Endothelial cell of umbilical vein (primary cell): ENCODE data around the gene FASLG. TPM values are rescaled to one million over a fixed set of nuclear protein-coding genes. Genes with fewer than 3 reads are reported as not detected.

ENCODE experiments used
- BruUV-seq: library from RNA; stranded (reverse); fragments of 400-500 nt; replicated peaks from 2 replicates; lab custom pipeline; 2021; lab: Mats Ljungman, UMichigan
- CTCF ChIA-PET: fragments of 300-600, 350-600 bp; sonication (Branson Sonifier 250); formaldehyde crosslinking; loops from one replicate; lab custom pipeline; 2021; ENCODE audit warnings: antibody characterized with exemption, inconsistent platforms; lab: Charles Lee
- POLR2A ChIA-PET: fragments of 300-600, 350-600 bp; sonication (Branson Sonifier 250); formaldehyde crosslinking; loops from one replicate; lab custom pipeline; 2021; ENCODE audit warnings: antibody characterized with exemption, inconsistent platforms; lab: Charles Lee
- DNase-seq: peaks from one replicate; pipeline ENCODE4 v3.0.0-alpha.2; 2011; ENCODE audit warnings: low read depth, low spot score
- FAIRE-seq: peaks from 2 replicates; lab custom pipeline; 2011; peaks lifted over from hg19 to GRCh38; lab: Jason Lieb, UNC
- H2AFZ ChIP-seq: 2 replicates; pipeline ENCODE4 v1.6.0; 2012; ENCODE audit warnings: low read depth, low read length, control low read depth, inconsistent platforms
- H3K27ac ChIP-seq: 2 replicates; pipeline ENCODE4 v1.5.1; 2011; ENCODE audit warnings: low read depth, mild to moderate bottlenecking, control low read depth, low read length, moderate library complexity; ENCODE audit not compliant: insufficient read depth
- H3K27me3 ChIP-seq, 2 experiments: 2 replicates each; pipeline versions ENCODE4 v1.6.0 to v1.6.1; 2011; ENCODE audit warnings: low read length in 2 of 2, mixed read lengths in 1 of 2; ENCODE audit not compliant: control insufficient read depth in 2 of 2, insufficient read depth in 2 of 2
- H3K36me3 ChIP-seq, 2 experiments: 2 replicates in 1 of 2; 3 replicates in 1 of 2; pipeline ENCODE4 v1.5.1; 2011; ENCODE audit warnings: low read length in 2 of 2, mild to moderate bottlenecking in 1 of 2, moderate library complexity in 1 of 2; ENCODE audit not compliant: control insufficient read depth in 2 of 2, insufficient read depth in 2 of 2; ENCODE audit errors: extremely low read depth in 1 of 2
- H3K4me1 ChIP-seq: 3 replicates; pipeline ENCODE4 v1.5.1; 2011; ENCODE audit warnings: mild to moderate bottlenecking, low read length; ENCODE audit not compliant: control insufficient read depth, insufficient read depth; ENCODE audit errors: extremely low read depth
- H3K4me2 ChIP-seq: 2 replicates; pipeline ENCODE4 v1.6.1; 2011; ENCODE audit warnings: low read length, control low read depth, mixed read lengths; ENCODE audit not compliant: insufficient read depth
- H3K4me3 ChIP-seq, 3 experiments: fragments of 200-600 bp in 1 of 3; sonication (generic), shearing (Covaris generic) in 1 of 3; replicated peaks in 1 of 3; 2 replicates each; pipeline ENCODE4 v1.5.1; 2011 to 2016; ENCODE audit warnings: control low read depth in 3 of 3, low read length in 3 of 3, mild to moderate bottlenecking in 2 of 3, inconsistent platforms in 1 of 3, low read depth in 1 of 3, moderate library complexity in 1 of 3; ENCODE audit not compliant: insufficient read depth in 1 of 3
- H3K79me2 ChIP-seq: 2 replicates; pipeline ENCODE4 v1.6.0; 2012; ENCODE audit warnings: low read length, inconsistent platforms; ENCODE audit not compliant: control insufficient read depth, insufficient read depth
- H3K9ac ChIP-seq: replicated peaks from 2 replicates; pipeline ENCODE3; 2011; ENCODE audit warnings: low read length, control low read depth; ENCODE audit not compliant: insufficient read depth; ENCODE audit errors: extremely low read depth
- H3K9me1 ChIP-seq: replicated peaks from 3 replicates; pipeline ENCODE4 v1.6.0; 2011; ENCODE audit warnings: mild to moderate bottlenecking, low read length; ENCODE audit not compliant: control insufficient read depth, insufficient read depth; ENCODE audit errors: extremely low read depth
- H3K9me3 ChIP-seq: replicated peaks from 2 replicates; pipeline ENCODE4 v1.5.1; 2012; ENCODE audit warnings: low read length, inconsistent platforms; ENCODE audit not compliant: control insufficient read depth, insufficient read depth
- H4K20me1 ChIP-seq: replicated peaks from 2 replicates; pipeline ENCODE3; 2011; ENCODE audit warnings: mild to moderate bottlenecking, low read length; ENCODE audit not compliant: control insufficient read depth, insufficient read depth; ENCODE audit errors: extremely low read depth
- EZH2 ChIP-seq: IDR thresholded peaks from 2 replicates; pipeline ENCODE4 v1.6.1; 2012; ENCODE audit warnings: borderline replicate concordance, low read depth, mild to moderate bottlenecking, moderate library complexity, low read length, inconsistent platforms; ENCODE audit not compliant: severe bottlenecking
- FOS ChIP-seq: IDR thresholded peaks from 2 replicates; pipeline ENCODE4 v1.6.1; 2011; ENCODE audit warnings: mild to moderate bottlenecking, low read length, moderate library complexity, borderline replicate concordance; ENCODE audit not compliant: insufficient read depth
- GATA2 ChIP-seq: IDR thresholded peaks from 2 replicates; pipeline ENCODE4 v1.7.0; 2011; ENCODE audit warnings: low read depth, mild to moderate bottlenecking, moderate library complexity, mixed read lengths, low read length; ENCODE audit not compliant: insufficient read length, insufficient read depth
- JUN ChIP-seq: IDR thresholded peaks from 2 replicates; pipeline ENCODE4 v1.6.1; 2011; ENCODE audit warnings: borderline replicate concordance, low read depth; ENCODE audit not compliant: insufficient read length, insufficient read depth
- MYC ChIP-seq: IDR thresholded peaks from one replicate; pipeline ENCODE4 v1.6.1; 2011; ENCODE audit warnings: mild to moderate bottlenecking, low read depth, low read length
- POLR2A ChIP-seq: IDR thresholded peaks from 2 replicates; pipeline ENCODE4 v1.6.1; 2012; ENCODE audit warnings: low read depth, mild to moderate bottlenecking, control low read depth, low read length
- POLR2AphosphoS5 ChIP-seq: IDR thresholded peaks from 2 replicates; pipeline ENCODE4 v1.6.1; 2012; ENCODE audit warnings: low read depth, mild to moderate bottlenecking, control low read depth, low read length, moderate library complexity; ENCODE audit not compliant: insufficient read depth
- dilution Hi-C: fragments of 300-500 bp; cut with MboI; formaldehyde crosslinking; loops from one replicate; pipeline ENCODE4 v1.15.0; 2019; ENCODE audit warnings: low sequenced_read_pairs; ENCODE audit not compliant: extremely low pct_ligation_motif_present
- intact Hi-C: fragments of 100-400 bp; cut with micrococcal nuclease; formaldehyde crosslinking; loops from one replicate; pipeline ENCODE4 v1.10.0; 2022
- polyA plus RNA-seq, 4 experiments: library from polyadenylated mRNA; depleted of rRNA in 3 of 4; stranded (reverse) in 3 of 4; unstranded in 1 of 4; fragments of >200 nt; gene quantifications; 2 replicates each; pipeline versions ENCODE4 v1.2.1 to v1.2.3, GENCODE V29; 2011 to 2012; ENCODE audit warnings: missing spikeins in 1 of 4
- total RNA-seq: library from RNA; stranded (reverse); gene quantifications from 2 replicates; pipeline ENCODE4 v1.2.3, GENCODE V29; 2021
- TF ChIP-seq, protein P1 (sequence below), 2 donors: IDR thresholded peaks; 1 replicate in 1 of 2; 2 replicates in 1 of 2; pipeline ENCODE4 v1.5.1; 2011; ENCODE audit warnings: low read length in 2 of 2, mild to moderate bottlenecking in 2 of 2, moderate library complexity in 2 of 2, control low read depth in 1 of 2, inconsistent platforms in 1 of 2, low read depth in 1 of 2; ENCODE audit not compliant: insufficient read depth in 1 of 2; ENCODE audit errors: extremely low read depth in 1 of 2
- TF ChIP-seq, protein P2 (sequence below): IDR thresholded peaks from 2 replicates; pipeline ENCODE4 v1.6.1; 2011; ENCODE audit not compliant: insufficient read depth, insufficient read length

Gene FASLG
- total and polyA plus RNA-seq, 2 donors (not counting 3 experiments of a cell fraction or from before 2014, with no cell fraction given), result not detected

DNA sequence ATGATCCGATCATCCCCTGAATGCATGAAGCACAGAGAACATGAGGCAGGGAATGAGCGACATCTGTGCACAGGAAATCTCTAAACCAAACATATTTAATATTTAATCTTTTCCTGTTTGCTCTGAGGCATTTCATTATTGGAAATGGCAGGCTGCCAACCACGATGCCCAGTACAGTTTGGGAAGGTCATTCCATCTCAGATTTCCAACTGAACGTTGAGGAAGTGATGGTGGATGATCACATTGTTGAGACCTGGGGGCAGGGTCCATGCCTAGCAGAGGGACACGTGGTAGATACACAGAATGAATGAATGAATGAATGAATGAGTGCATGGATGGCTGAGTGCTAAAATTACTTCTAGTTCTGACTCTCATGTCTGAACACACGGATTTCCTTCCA, 15.9 kb upstream of the FASLG start:
- H3K4me3 ChIP-seq, result no peak overlapping the region
- DNase-seq (peak; percentile 74), FAIRE-seq (peak; percentile 76)
- H3K27me3 ChIP-seq, result peaks cover 4% of the 10 kb centered on the region in 2 experiments
- no peaks in the 10 kb centered on the region for H3K9me3 ChIP-seq
- peaks cover 10% of the 10 kb centered on the region for H3K4me1 ChIP-seq
- TF ChIP-seq POLR2AphosphoS5 (peak; percentile 60), FOS (peak; percentile 12), JUN (no peak), GATA2 (peak; percentile 60), POLR2A (no peak), MYC (peak; percentile 52), EZH2 (no peak)
- TF ChIP-seq, protein P1, sequence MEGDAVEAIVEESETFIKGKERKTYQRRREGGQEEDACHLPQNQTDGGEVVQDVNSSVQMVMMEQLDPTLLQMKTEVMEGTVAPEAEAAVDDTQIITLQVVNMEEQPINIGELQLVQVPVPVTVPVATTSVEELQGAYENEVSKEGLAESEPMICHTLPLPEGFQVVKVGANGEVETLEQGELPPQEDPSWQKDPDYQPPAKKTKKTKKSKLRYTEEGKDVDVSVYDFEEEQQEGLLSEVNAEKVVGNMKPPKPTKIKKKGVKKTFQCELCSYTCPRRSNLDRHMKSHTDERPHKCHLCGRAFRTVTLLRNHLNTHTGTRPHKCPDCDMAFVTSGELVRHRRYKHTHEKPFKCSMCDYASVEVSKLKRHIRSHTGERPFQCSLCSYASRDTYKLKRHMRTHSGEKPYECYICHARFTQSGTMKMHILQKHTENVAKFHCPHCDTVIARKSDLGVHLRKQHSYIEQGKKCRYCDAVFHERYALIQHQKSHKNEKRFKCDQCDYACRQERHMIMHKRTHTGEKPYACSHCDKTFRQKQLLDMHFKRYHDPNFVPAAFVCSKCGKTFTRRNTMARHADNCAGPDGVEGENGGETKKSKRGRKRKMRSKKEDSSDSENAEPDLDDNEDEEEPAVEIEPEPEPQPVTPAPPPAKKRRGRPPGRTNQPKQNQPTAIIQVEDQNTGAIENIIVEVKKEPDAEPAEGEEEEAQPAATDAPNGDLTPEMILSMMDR (IDR thresholded peaks at IDR 0.05; ENCODE audit: extremely low read depth in 1 of 2, insufficient read depth in 1 of 2, low read depth in 1 of 2, low read length in 2 of 2), result no peak
- TF ChIP-seq, protein P2, sequence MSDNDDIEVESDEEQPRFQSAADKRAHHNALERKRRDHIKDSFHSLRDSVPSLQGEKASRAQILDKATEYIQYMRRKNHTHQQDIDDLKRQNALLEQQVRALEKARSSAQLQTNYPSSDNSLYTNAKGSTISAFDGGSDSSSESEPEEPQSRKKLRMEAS, result peak; percentile 52
- H3K9ac ChIP-seq, result no peak overlapping the region
- no TSS peak for BruUV-seq
- no peaks in the 10 kb centered on the region for H3K36me3 ChIP-seq
- H3K79me2 ChIP-seq, result no peaks in the 10 kb centered on the region
- H3K27ac ChIP-seq, result no peak overlapping the region
- POLR2A ChIA-PET, result no interaction called here
- H4K20me1 ChIP-seq, result no peaks in the 10 kb centered on the region
- no peaks in the 10 kb centered on the region for H3K9me1 ChIP-seq
- peak overlapping the region; percentile 37 for H3K4me2 ChIP-seq
- intact Hi-C loops, result no loop called here
- dilution Hi-C loops, result no loop called here
- H2AFZ ChIP-seq, result no peak overlapping the region
- CTCF ChIA-PET, result no interaction called here
